NCI-H1105 treated with DMSO at 0.1 percent for 48 hours (cell line): ENCODE measurements around the gene MSMB.

ENCODE experiments used
- DNase-seq: peaks from one replicate; lab custom pipeline; 2025; lab: John Stamatoyannopoulos, UW

The MSMB gene

GRCh38 chr10:46033602-46034011 is 12.5 kb downstream of the MSMB start:
- no peak for DNase-seq

GRCh38 chr10:46031648-46032532 is 14.2 kb downstream of the MSMB start:
- DNase-seq = no peak

GRCh38 chr10:46030091-46030937 is 15.8 kb downstream of the MSMB start, which contains the start of gene NCOA4:
Gene NCOA4, minus strand, starts transcription at chr10:46030623. Its CDS starts 13,943 bp downstream, at chr10:46016680.
- DNase-seq = peak; percentile 87

DNA sequence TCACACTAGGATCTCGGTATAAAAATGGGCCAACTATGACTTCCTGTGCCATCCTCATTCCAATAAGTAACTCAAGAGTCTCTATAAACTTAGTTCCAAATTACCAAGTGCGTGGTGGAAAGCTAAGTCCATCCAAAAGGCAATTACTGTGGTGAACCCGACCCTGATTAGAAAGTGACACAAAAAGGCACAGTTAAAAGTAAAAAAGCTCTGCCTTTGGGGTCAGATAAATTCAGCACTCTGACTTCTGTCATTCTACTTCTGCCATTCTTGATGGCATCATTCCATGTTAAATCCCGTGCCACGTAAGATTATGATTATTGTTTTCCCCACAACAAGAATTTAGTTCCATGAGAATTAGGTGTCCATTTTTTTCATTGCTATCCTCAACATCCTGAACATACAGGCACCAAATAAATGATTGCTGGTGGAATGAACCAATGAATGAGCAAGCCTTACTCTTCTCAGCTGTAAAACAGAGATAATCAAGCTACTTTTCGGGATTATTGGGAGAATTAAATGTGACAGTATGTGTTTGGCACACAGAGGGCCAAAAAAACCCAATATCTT is 16.5 kb downstream of the MSMB start:
- no peak for DNase-seq

GRCh38 chr10:46028584-46029460 is 17.2 kb downstream of the MSMB start:
- peak; percentile 23 for DNase-seq

- no peak for DNase-seq
Measured at GRCh38 chr10:46026106-46026505, 20.0 kb downstream of the MSMB start.

DNA sequence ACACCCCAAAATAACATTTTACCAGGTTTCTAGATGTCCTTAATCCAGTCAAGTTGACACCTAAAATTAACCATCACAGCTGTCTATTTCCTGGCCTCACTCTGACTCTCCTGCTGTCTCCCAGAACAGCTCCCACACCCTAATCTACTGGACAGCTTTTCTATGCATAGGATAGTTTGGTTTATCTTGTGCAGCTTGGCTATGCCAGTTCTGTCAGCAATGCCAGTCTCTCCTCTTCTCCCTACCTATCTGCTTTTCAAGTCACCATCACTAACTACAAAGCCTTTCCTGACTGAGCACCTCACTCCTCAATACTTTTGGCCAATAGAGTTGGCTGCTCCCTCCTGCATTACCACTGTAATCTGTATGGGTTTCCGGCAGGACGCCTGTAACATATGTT is 20.7 kb downstream of the MSMB start:
- no peak for DNase-seq

DNA sequence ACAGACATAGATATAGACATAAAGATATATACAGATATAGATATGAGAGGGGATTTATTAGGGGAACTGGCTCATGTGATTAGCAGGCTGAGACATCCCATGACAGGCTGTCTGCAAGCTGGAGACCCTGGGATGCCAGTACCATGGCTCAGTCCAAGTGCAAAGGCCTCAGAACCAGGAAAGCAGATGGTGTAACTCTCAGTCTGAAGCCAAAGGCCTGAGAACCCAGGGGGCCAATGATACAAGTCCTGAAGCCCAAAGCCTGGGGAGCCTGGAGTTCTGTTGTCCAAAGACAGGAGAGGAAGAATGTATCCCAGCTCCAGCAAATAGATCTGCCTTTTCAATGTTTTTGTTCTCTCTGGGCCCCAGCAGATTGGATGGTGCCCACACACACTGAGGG is 21.1 kb downstream of the MSMB start:
- no peak for DNase-seq

DNA sequence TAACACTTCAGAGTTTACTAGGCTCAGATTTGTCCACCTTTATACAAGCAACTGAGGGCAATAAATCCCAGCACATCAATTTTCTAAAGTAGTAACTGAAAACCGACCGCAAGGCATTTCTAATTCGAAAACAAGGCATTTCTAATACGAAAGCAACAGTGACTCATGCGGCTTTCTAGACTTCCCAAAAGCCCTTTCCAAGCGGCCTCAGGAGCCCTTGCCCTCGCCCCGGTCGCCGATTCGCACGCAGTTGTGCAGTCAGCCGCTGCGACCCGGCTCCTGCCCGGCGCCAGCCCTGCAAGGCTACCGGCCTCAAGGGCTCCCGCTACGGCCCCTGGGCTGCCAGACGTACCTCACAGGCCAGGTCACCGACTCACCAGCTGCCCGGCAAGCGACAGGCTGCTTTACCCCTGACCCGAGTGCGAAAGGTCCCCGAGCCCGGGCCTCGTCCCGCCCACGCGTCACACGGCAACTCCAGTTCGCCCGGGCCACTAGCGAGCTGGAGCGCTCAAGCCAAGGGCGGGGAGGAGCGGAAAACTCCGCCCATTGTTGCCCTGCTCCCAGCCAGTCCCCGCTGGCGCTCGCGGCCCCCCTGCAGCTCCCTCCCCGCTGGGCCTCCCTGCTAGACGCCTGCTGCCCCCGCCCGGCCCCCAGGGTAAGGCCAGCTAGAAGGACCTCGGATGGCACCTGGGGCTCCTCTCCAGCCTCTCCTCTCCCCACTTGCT is 22.9 kb downstream of the MSMB start:
- no peak for DNase-seq

DNA sequence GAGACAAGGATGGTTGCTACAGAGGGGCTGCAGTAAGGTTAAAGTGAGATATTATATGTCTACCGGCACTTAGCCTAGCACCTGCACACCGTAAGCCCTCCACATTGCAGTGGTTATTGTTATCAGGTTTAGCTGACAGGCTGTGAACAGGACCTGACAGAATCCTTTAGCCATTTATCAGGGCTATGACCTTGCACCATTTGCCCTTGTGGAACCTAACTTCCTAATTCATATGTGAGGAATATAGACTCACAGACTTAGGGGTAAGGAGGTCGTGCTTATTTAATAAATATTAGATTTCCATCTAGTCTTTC is 25.8 kb downstream of the MSMB start:
- no peak for DNase-seq

DNA sequence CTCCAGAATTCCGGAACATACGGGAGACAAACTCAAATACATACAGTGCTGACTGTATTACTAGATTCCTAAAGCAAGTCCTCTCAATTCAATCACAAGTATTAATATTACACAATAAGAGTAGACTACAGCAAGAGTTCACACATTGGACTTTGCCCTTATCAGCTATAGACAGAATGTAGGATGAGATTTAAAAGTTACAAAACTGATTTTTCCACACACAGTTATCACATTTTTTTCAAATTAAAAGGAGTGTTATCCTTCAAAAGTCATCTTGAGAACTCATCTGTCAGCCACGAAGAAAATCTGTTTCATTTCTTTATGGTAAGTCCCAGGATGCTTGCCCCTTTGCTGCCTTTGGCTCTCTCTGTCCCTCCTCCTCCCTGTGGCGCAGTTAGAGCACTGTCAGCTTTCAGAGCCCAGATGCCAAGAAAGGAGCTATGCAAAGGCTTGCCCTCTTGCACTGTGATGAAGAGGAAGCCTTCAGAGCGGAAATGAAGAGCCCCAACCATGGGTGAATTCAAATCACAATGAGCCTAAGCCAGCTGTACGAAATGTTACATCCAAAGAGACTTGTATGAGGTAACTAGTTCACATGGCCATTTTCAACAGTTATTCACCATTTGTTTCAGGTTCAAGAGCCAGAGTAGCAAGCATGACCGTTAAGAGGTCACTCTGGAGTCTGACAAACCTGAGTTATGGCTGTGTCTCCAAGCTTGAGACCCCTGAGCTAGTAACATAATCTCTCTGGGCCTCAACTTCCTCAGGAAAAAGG is 26.3 kb downstream of the MSMB start:
- no peak for DNase-seq

DNA sequence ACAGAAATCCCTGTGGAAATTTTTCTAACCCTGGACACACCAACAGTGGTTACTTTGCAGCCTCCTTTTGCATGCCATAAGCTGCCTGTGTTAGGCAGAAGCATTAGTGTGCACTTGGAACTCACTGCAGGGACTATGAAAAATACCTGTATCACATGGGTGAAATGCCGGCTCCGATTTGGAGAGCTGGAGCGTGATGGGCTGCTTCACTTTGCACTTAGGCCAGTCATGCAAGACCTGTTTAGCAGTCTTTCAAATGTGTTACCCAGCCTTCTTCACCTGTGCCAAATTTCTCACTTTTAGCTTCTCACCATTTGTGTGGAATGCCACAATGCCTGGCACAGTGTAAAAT is 26.9 kb downstream of the MSMB start:
- DNase-seq = no peak

GRCh38 chr10:46018453-46019176 is 27.5 kb downstream of the MSMB start:
- DNase-seq = no peak

DNA sequence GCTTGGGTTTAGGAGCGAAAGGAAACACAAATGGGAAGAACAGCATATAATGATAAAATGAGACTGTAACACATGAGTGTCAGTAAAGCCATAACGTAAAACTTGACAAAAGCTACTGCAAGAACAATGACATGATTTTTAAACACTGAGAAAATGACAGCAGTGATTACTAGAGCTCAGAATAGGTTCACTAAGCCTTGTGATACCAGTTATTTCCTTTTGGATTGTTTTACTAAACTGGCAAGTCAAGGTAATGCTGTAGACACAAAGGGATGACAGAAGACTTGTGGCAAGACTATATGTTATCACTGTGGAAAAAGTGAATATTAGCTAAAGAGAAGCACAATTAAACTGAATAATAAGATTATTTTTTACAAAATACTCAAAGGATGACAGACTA is 28.3 kb downstream of the MSMB start:
- DNase-seq = no peak

GRCh38 chr10:46016811-46017210 is 29.3 kb downstream of the MSMB start:
- no peak for DNase-seq

DNA sequence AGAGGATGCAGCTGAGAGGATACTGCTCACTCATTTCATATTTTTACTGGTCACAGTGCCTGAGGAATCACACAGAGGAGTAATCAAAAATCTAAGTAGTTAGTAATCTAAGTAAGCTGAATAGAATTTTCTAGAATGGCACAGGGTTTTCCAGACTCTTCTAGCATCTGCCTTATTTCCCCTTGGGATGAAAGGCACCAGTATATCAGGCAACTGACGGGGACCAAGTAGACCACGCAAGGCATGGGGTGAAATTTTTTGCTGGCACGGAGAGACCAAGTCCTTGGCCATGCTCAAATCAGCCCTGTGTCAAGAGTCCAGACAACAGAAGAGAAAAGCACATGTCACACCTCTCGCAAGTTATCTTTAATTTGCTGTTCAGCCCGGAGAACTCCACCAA is 29.9 kb downstream of the MSMB start:
- no peak for DNase-seq

DNA sequence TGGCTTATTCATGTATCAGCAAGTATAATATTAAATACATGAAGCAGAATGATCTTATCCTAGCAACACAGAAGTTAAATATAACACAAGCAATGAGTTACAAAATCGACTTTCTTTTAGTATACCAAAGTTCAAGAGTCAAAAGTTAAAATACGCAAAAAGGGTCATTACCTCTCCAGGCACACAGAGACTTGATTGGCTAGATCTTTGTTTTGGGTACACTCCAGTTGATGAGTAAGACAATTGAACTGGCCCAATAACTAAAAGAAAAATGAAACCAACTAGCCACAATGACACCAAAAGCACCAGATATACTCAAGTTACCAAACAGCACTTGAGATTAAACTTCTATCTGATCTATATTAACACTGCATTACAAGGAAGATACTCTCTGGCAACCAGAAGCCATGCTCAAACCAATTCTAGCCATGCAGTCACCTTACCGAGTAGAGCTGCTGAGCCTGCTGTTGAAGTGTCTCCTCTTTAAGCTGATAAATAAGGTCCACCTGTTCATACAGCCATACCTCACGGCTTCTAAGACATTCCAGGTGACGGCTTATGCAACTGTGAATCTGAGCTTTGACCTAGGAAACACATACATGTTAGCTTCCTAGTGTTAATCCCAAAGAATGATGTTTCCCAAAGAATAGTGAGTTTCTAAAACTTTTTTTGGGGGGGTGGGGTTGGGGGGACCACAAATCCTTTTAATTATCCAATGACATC is 31.2 kb downstream of the MSMB start:
- no peak for DNase-seq

GRCh38 chr10:46014206-46014605 is 31.9 kb downstream of the MSMB start:
- no peak for DNase-seq

GRCh38 chr10:46012746-46013145 is 33.3 kb downstream of the MSMB start:
- no peak for DNase-seq
